ENCODE measurements around the gene SETD4.

SETD4 gene

GRCh38 chr21:36089946-36090345 is 29.6 kb upstream of the SETD4 start:
- no peak for TF ChIP-seq CREB1 (IDR thresholded peaks at IDR 0.05; ENCODE audit: low read depth)
- TF ChIP-seq TAF1 (IDR thresholded peaks at IDR 0.05; ENCODE audit: low read depth) = no peak
- TF ChIP-seq, protein P1, sequence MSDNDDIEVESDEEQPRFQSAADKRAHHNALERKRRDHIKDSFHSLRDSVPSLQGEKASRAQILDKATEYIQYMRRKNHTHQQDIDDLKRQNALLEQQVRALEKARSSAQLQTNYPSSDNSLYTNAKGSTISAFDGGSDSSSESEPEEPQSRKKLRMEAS (IDR thresholded peaks at IDR 0.05) = no peak
- TF ChIP-seq NFIC (IDR thresholded peaks at IDR 0.05) = no peak
- TF ChIP-seq ZBTB7A (IDR thresholded peaks at IDR 0.05; ENCODE audit: low read depth) = no peak
- TF ChIP-seq RAD21 (IDR thresholded peaks at IDR 0.05; ENCODE audit: low read depth) = no peak
- no peak for TF ChIP-seq REST (IDR thresholded peaks at IDR 0.05; ENCODE audit: low read depth)
- no peak for TF ChIP-seq CEBPB (IDR thresholded peaks at IDR 0.05)
- no peak for TF ChIP-seq FOXM1 (IDR thresholded peaks at IDR 0.05; ENCODE audit: borderline replicate concordance, low read depth)
- TF ChIP-seq TCF12 (IDR thresholded peaks at IDR 0.05; ENCODE audit: low read depth) = no peak
- no peak for TF ChIP-seq YY1 (IDR thresholded peaks at IDR 0.05; ENCODE audit: low read depth)
- no peak for TF ChIP-seq EGR1 (IDR thresholded peaks at IDR 0.05)
- no peak for TF ChIP-seq TEAD4 (IDR thresholded peaks at IDR 0.05)

- no peak for TF ChIP-seq CREB1 (IDR thresholded peaks at IDR 0.05; ENCODE audit: low read depth)
- TF ChIP-seq EGR1 (IDR thresholded peaks at IDR 0.05) = no peak
- TF ChIP-seq FOXM1 (IDR thresholded peaks at IDR 0.05; ENCODE audit: borderline replicate concordance, low read depth) = no peak
- TF ChIP-seq ZBTB7A (IDR thresholded peaks at IDR 0.05; ENCODE audit: low read depth) = no peak
- no peak for TF ChIP-seq RAD21 (IDR thresholded peaks at IDR 0.05; ENCODE audit: low read depth)
- TF ChIP-seq EP300 (IDR thresholded peaks at IDR 0.05; ENCODE audit: borderline replicate concordance) = no peak
- TF ChIP-seq, protein P1 (IDR thresholded peaks at IDR 0.05) = no peak
- TF ChIP-seq, protein P2, sequence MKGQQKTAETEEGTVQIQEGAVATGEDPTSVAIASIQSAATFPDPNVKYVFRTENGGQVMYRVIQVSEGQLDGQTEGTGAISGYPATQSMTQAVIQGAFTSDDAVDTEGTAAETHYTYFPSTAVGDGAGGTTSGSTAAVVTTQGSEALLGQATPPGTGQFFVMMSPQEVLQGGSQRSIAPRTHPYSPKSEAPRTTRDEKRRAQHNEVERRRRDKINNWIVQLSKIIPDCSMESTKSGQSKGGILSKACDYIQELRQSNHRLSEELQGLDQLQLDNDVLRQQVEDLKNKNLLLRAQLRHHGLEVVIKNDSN (IDR thresholded peaks at IDR 0.05) = no peak
- TF ChIP-seq TEAD4 (IDR thresholded peaks at IDR 0.05) = no peak
- TF ChIP-seq TAF1 (IDR thresholded peaks at IDR 0.05; ENCODE audit: low read depth) = no peak
Observed at GRCh38 chr21:36087362-36088138, 27.2 kb upstream of the SETD4 start.

DNA sequence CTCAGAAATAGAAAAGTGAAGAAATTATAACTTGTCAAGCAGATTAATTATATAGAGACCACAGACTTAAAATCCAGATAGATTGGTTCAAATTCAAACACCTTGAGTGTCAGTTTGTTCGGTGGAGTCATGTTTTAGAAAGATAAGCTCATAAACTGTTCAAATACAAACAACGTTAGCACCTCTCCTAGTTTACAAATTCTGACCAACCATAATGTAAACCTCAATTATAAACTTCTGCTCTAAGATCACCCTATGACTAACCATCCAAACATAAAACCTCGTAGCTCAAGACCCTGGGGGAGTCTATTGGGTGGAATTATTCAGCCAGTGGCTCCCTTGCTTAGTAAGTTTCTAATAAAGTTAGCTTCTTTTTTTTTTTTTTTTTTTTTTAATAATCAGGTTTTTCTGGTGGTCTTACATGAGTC is 21.9 kb upstream of the SETD4 start:
- TF ChIP-seq RAD21 (IDR thresholded peaks at IDR 0.05; ENCODE audit: low read depth) (no peak), ZBTB7A (IDR thresholded peaks at IDR 0.05; ENCODE audit: low read depth) (no peak), EGR1 (IDR thresholded peaks at IDR 0.05) (no peak), CREB1 (IDR thresholded peaks at IDR 0.05; ENCODE audit: low read depth) (no peak), NFIC (IDR thresholded peaks at IDR 0.05) (no peak), TAF1 (IDR thresholded peaks at IDR 0.05; ENCODE audit: low read depth) (no peak), EP300 (IDR thresholded peaks at IDR 0.05; ENCODE audit: borderline replicate concordance) (no peak), CEBPB (IDR thresholded peaks at IDR 0.05) (no peak), REST (IDR thresholded peaks at IDR 0.05; ENCODE audit: low read depth) (no peak), TEAD4 (IDR thresholded peaks at IDR 0.05) (no peak), YY1 (IDR thresholded peaks at IDR 0.05; ENCODE audit: low read depth) (no peak), FOXM1 (IDR thresholded peaks at IDR 0.05; ENCODE audit: borderline replicate concordance, low read depth) (no peak), TCF12 (IDR thresholded peaks at IDR 0.05; ENCODE audit: low read depth) (no peak)
- TF ChIP-seq, protein P1 (IDR thresholded peaks at IDR 0.05) = no peak
- TF ChIP-seq, protein P2 (IDR thresholded peaks at IDR 0.05) = no peak

- TF ChIP-seq CEBPB (IDR thresholded peaks at IDR 0.05) (no peak), YY1 (IDR thresholded peaks at IDR 0.05; ENCODE audit: low read depth) (no peak), RAD21 (IDR thresholded peaks at IDR 0.05; ENCODE audit: low read depth) (no peak)
- TF ChIP-seq, protein P1 (IDR thresholded peaks at IDR 0.05) = no peak
Observed at GRCh38 chr21:36080386-36080785, 20.1 kb upstream of the SETD4 start.

DNA sequence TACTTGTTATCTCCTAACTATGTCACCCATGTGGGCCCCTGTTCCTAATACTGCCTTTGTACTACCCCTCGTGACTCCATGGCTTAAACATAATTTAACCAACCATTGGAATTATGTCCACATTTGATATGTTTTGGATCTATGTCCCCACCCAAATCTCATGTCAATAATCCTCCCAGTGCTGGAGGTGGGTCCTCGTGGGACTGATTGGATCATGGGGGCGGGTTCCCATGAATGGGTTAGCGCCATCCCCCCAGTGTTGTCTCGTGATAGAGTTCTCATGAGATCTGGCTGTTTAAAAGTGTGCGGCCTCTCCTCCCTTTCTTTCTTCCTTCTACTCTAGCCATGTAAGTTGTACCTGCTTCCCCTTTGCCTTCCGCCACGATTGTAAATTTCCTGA is 19.3 kb upstream of the SETD4 start:
- TF ChIP-seq, protein P1 (IDR thresholded peaks at IDR 0.05) = no peak
- TF ChIP-seq CREB1 (IDR thresholded peaks at IDR 0.05; ENCODE audit: low read depth) (no peak), ZBTB7A (IDR thresholded peaks at IDR 0.05; ENCODE audit: low read depth) (no peak), FOXM1 (IDR thresholded peaks at IDR 0.05; ENCODE audit: borderline replicate concordance, low read depth) (no peak), NFIC (IDR thresholded peaks at IDR 0.05) (no peak), TAF1 (IDR thresholded peaks at IDR 0.05; ENCODE audit: low read depth) (no peak), EP300 (IDR thresholded peaks at IDR 0.05; ENCODE audit: borderline replicate concordance) (no peak), CEBPB (IDR thresholded peaks at IDR 0.05) (no peak), TCF12 (IDR thresholded peaks at IDR 0.05; ENCODE audit: low read depth) (no peak), YY1 (IDR thresholded peaks at IDR 0.05; ENCODE audit: low read depth) (no peak), REST (IDR thresholded peaks at IDR 0.05; ENCODE audit: low read depth) (no peak), TEAD4 (IDR thresholded peaks at IDR 0.05) (no peak), EGR1 (IDR thresholded peaks at IDR 0.05) (no peak), RAD21 (IDR thresholded peaks at IDR 0.05; ENCODE audit: low read depth) (no peak)
- TF ChIP-seq, protein P2 (IDR thresholded peaks at IDR 0.05) = no peak

Measured in Ishikawa (cell line).